PC-3 (cell line): ENCODE results near the gene RPS6KC1. TPM values are rescaled to one million over a fixed set of nuclear protein-coding genes. Genes with fewer than 3 reads are reported as not detected.

Experiments used
- ATAC-seq: fragments of 200-7000 bp; cut with Tn5 transposase; 2 replicates; pipeline ENCODE4 v1.9.1; 2020; ENCODE audit warnings: mild to moderate bottlenecking, moderate library complexity
- BruUV-seq: library from RNA; stranded (reverse); fragments of 400-500 nt; replicated peaks from 2 replicates; lab custom pipeline; 2021; lab: Mats Ljungman, UMichigan
- CTCF ChIA-PET: fragments of 300-600 bp; sonication (Branson Sonifier 250); formaldehyde crosslinking; loops from one replicate; lab custom pipeline; 2022; ENCODE audit warnings: antibody characterized with exemption; lab: Charles Lee
- POLR2A ChIA-PET: fragments of 300-600 bp; sonication (Branson Sonifier 250); formaldehyde crosslinking; loops from one replicate; lab custom pipeline; 2022; ENCODE audit warnings: antibody characterized with exemption; ENCODE audit not compliant: unreplicated experiment; lab: Charles Lee
- DNase-seq: peaks from one replicate; pipeline ENCODE4 v3.0.0-alpha.2; 2015
- H2AFZ ChIP-seq: fragments of 300-600 bp; sonication (generic); 2 replicates; pipeline ENCODE4 v1.6.0; 2016; ENCODE audit warnings: antibody characterized with exemption, low read length
- H3F3A ChIP-seq: fragments of 300-600 bp; sonication (generic); one replicate; pipeline ENCODE4 v1.6.0; 2017; ENCODE audit warnings: antibody characterized with exemption, low read length, control low read depth, mild to moderate bottlenecking; ENCODE audit not compliant: unreplicated experiment
- H3K27ac ChIP-seq: fragments of 300-600 bp; sonication (generic); 2 replicates; pipeline ENCODE4 v1.5.1; 2016; ENCODE audit warnings: mild to moderate bottlenecking, low read length
- H3K27me3 ChIP-seq: fragments of 300-600 bp; sonication (generic); 2 replicates; pipeline ENCODE4 v1.6.1; 2016; ENCODE audit warnings: low read length, mixed read lengths
- H3K36me3 ChIP-seq: fragments of 300-600 bp; sonication (generic); 2 replicates; pipeline ENCODE4 v1.6.1; 2016; ENCODE audit warnings: low read depth, mixed run types, low read length, mixed read lengths
- H3K4me1 ChIP-seq: fragments of 300-600 bp; sonication (generic); 2 replicates; pipeline ENCODE4 v1.5.1; 2016; ENCODE audit warnings: low read length; ENCODE audit not compliant: insufficient read depth
- H3K4me2 ChIP-seq: fragments of 300-600 bp; sonication (generic); 2 replicates; pipeline ENCODE4 v1.6.0; 2016; ENCODE audit warnings: low read length
- H3K4me3 ChIP-seq: fragments of 300-600 bp; sonication (generic); 2 replicates; pipeline ENCODE4 v1.5.1; 2016; ENCODE audit warnings: mild to moderate bottlenecking, low read length, mixed read lengths
- H3K79me2 ChIP-seq: fragments of 300-600 bp; sonication (generic); 2 replicates; pipeline ENCODE4 v1.6.1; 2017; ENCODE audit warnings: low read length, mixed read lengths
- H3K9ac ChIP-seq: fragments of 300-600 bp; sonication (generic); 2 replicates; pipeline ENCODE4 v1.6.0; 2016; ENCODE audit warnings: mild to moderate bottlenecking, low read length
- H3K9me2 ChIP-seq: fragments of 300-600 bp; sonication (generic); replicated peaks from 2 replicates; pipeline ENCODE4 v1.6.1; 2016; ENCODE audit warnings: mixed run types, low read length, mixed read lengths
- H3K9me3 ChIP-seq: fragments of 300-600 bp; sonication (generic); 2 replicates; pipeline ENCODE4 v1.6.1; 2016; ENCODE audit warnings: low read length, mixed read lengths
- H4K20me1 ChIP-seq: fragments of 300-600 bp; sonication (generic); 2 replicates; pipeline ENCODE4 v1.6.1; 2016; ENCODE audit warnings: low read length, mixed read lengths
- EZH2 ChIP-seq: fragments of 300-600 bp; sonication (generic); IDR thresholded peaks from one replicate; pipeline ENCODE4 v1.6.1; 2017; ENCODE audit warnings: antibody characterized with exemption, mild to moderate bottlenecking, low read length; ENCODE audit not compliant: unreplicated experiment
- EZH2phosphoT487 ChIP-seq: fragments of 300-600 bp; sonication (generic); IDR thresholded peaks from 2 replicates; pipeline ENCODE4 v1.6.1; 2018; ENCODE audit warnings: mild to moderate bottlenecking, antibody characterized with exemption, low read length, borderline replicate concordance
- intact Hi-C: fragments of 100-400 bp; cut with micrococcal nuclease; formaldehyde crosslinking; loops from 2 replicates; pipeline ENCODE4 v1.9.0; 2023
- total RNA-seq: library from RNA; depleted of rRNA; stranded (reverse); fragments of >200 nt; gene quantifications from 2 replicates; pipeline ENCODE4 v1.2.3, GENCODE V29; 2014
- TF ChIP-seq, protein P1 (sequence below): fragments of 300-600 bp; sonication (generic); conservative IDR thresholded peaks from 2 replicates; pipeline ENCODE4 v1.5.1; 2017; ENCODE audit warnings: antibody characterized with exemption, low read depth, mild to moderate bottlenecking, low read length

RPS6KC1 gene
- total RNA-seq, 1 experiment from 2014 or later, result 21.1 TPM

- intact Hi-C loops, result no loop called here
- POLR2A ChIA-PET, result no interaction called here
Observed at GRCh38 chr1:213104604-213105003, 53.6 kb downstream of the RPS6KC1 start.

GRCh38 chr1:213106298-213106697 lies 55.3 kb downstream of the RPS6KC1 start:
- Histone ChIP-seq H3K9me2 (no peaks in the 10 kb centered on the region), H3K79me2 (no peaks in the 10 kb centered on the region)
- CTCF ChIA-PET, result no interaction called here

More at GRCh38 chr1:213104604-213105003, 53.6 kb downstream of the RPS6KC1 start:
- TF ChIP-seq EZH2, result no peak
- ATAC-seq (no peak), DNase-seq (no peak)
- BruUV-seq, result no TSS peak
- Histone ChIP-seq H3K9me2 (no peaks in the 10 kb centered on the region), H3K9me3 (no peaks in the 10 kb centered on the region), H3F3A (no peaks in the 10 kb centered on the region), H3K4me3 (no peak overlapping the region), H3K4me2 (no peak overlapping the region), H2AFZ (no peak overlapping the region), H3K27me3 (no peaks in the 10 kb centered on the region), H3K9ac (no peak overlapping the region), H3K79me2 (no peaks in the 10 kb centered on the region), H4K20me1 (no peaks in the 10 kb centered on the region), H3K27ac (no peak overlapping the region), H3K4me1 (peaks cover 5% of the 10 kb centered on the region; the same call in 1 of the 2 replicates), H3K36me3 (no peaks in the 10 kb centered on the region)
- CTCF ChIA-PET, result no interaction called here

DNA sequence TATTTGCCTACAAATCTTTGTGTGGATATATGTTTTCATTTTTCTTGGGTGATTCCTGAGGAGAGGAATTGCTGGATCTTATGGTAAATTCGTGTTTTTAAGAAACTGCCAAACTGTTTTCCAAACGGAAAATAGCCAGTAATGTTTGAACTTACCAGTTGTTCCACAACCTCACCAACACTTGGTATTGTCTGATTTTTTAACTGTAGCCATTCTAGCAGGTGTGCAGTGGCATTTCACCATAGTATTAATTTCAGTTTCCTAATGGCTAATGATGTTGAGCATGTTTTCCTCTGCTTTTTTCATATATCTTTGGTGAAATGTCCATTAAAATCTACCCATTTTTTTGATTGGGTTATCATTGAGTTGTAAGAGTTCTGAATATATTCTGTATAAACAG lies 56.6 kb downstream of the RPS6KC1 start:
- H4K20me1 ChIP-seq, result 0 out of 2 replicates have a peak, but pooled peaks cover 6% of the 10 kb centered on the region
- no peaks in the 10 kb centered on the region for H3F3A ChIP-seq
- H3K4me2 ChIP-seq, result no peak overlapping the region
- H3K79me2 ChIP-seq, result 0 out of 2 replicates have a peak, but pooled peaks cover 3% of the 10 kb centered on the region
- intact Hi-C loops, result no loop called here
- H3K4me1 ChIP-seq, result no peaks in the 10 kb centered on the region
- DNase-seq (no peak), ATAC-seq (no peak)
- ChIA-PET POLR2A (no interaction called here), CTCF (no interaction called here)
- H3K4me3 ChIP-seq, result no peak overlapping the region
- H3K27me3 ChIP-seq, result no peaks in the 10 kb centered on the region
- no peaks in the 10 kb centered on the region for H3K36me3 ChIP-seq
- no peaks in the 10 kb centered on the region for H3K9me2 ChIP-seq
- TF ChIP-seq, protein P1, sequence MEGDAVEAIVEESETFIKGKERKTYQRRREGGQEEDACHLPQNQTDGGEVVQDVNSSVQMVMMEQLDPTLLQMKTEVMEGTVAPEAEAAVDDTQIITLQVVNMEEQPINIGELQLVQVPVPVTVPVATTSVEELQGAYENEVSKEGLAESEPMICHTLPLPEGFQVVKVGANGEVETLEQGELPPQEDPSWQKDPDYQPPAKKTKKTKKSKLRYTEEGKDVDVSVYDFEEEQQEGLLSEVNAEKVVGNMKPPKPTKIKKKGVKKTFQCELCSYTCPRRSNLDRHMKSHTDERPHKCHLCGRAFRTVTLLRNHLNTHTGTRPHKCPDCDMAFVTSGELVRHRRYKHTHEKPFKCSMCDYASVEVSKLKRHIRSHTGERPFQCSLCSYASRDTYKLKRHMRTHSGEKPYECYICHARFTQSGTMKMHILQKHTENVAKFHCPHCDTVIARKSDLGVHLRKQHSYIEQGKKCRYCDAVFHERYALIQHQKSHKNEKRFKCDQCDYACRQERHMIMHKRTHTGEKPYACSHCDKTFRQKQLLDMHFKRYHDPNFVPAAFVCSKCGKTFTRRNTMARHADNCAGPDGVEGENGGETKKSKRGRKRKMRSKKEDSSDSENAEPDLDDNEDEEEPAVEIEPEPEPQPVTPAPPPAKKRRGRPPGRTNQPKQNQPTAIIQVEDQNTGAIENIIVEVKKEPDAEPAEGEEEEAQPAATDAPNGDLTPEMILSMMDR, result no peak
- TF ChIP-seq EZH2, result no peak
- no peak for TF ChIP-seq EZH2phosphoT487
- no peak overlapping the region for H2AFZ ChIP-seq
- H3K27ac ChIP-seq, result no peak overlapping the region
- no TSS peak for BruUV-seq
- H3K9ac ChIP-seq, result no peak overlapping the region
- no peaks in the 10 kb centered on the region for H3K9me3 ChIP-seq

More at GRCh38 chr1:213106298-213106697, 55.3 kb downstream of the RPS6KC1 start:
- Histone ChIP-seq H3K9me3 (no peaks in the 10 kb centered on the region), H3K9ac (no peak overlapping the region), H2AFZ (no peak overlapping the region), H3K27ac (no peak overlapping the region), H3K27me3 (no peaks in the 10 kb centered on the region), H3K4me2 (no peak overlapping the region), H4K20me1 (no peaks in the 10 kb centered on the region), H3K4me3 (no peak overlapping the region), H3F3A (no peaks in the 10 kb centered on the region), H3K36me3 (no peaks in the 10 kb centered on the region), H3K4me1 (peaks cover 5% of the 10 kb centered on the region; the same call in 1 of the 2 replicates)
- ATAC-seq (no peak), DNase-seq (no peak)
- TF ChIP-seq EZH2phosphoT487 (no peak), EZH2 (no peak)
- TF ChIP-seq, protein P1, result no peak
- no TSS peak for BruUV-seq
- POLR2A ChIA-PET, result no interaction called here
- intact Hi-C loops, result no loop called here
